HG03520 (cell line): ENCODE data around the gene DCLRE1C.
A peak's percentile ranks its signal among the peaks of the same experiment; 100 is the strongest.
"Not testable (repeated sequence)": the region's sequence is repeated elsewhere in the genome, so short reads cannot be mapped to it uniquely, and the experiment has no call there.

Experiments used
- ATAC-seq: cut with Tn5 transposase; IDR thresholded peaks from one replicate; pipeline ENCODE4 v1.9.1; 2021; ENCODE audit warnings: mild to moderate bottlenecking, moderate library complexity; ENCODE audit not compliant: unreplicated experiment

Gene DCLRE1C

DNA sequence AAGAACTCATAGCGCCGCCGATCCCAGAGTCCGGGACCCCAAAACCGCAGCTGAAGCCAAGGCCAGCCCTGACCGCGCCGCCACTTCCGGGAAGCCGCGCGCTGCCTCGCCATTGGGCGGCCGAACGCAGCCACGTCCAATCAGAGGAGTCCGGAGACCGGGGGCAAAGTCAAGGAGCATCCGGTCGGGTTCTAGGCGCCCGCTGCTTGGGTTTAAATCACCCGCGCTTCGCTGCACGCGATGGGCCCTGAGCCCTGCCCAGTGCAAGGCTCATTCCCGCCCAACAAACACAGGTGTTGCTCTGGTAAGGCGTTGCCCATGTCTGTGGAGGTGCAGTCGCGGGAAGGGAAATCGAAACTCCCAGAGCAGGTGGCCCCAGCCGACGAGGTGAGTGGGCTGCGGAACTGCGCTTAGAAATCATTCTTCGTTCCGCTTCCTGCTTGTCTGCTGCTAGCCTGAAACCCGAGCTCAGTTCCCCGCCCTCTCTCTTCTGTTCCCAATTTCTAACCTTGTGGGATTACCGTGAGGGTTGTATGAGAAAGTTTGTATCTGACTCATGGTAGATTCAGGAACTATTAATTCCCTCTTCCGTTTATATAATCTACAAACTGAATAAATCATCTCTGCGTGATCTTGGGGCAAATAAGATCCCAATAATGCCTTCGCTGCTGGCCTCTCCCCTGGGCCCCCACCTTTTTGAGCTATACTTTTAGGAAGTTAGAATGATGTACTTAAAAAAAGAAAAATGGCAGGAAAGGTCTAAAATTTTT, at the start of gene DCLRE1C:
TSS of gene DCLRE1C (minus strand) at position 96 of the 770 bp plus-strand sequence. CDS start at position 10, 86 bp downstream.
- ATAC-seq = peak; percentile 72

DNA sequence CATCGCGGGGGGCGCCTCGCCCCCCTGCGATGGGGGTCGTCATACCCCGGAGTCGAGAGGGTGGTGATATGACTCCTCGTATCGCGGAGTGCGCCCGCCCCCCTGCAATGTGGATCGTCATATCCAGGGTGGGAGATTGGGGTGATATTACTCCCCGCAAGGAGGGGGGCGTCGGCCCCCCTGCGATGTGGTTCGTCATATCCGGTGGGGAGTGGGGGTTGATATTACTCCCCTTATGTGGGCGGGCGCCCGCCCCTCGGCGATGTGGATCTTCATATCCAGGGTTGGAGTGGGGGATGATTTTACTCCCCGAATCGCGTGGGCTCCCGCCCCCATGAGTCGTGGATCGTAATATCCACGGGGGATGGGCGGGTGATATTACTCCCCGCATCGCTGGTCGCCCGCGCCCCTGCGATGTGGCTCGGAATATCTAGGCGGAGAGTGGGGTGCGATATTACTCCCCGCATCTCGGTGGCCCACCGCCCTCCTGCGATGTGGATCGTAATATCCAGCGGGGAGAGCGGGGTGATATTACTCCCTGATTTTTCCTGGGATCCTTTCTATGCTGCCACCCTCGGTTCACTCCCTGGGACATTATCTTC, 42.2 kb upstream of the DCLRE1C start:
- ATAC-seq = no peak

DNA sequence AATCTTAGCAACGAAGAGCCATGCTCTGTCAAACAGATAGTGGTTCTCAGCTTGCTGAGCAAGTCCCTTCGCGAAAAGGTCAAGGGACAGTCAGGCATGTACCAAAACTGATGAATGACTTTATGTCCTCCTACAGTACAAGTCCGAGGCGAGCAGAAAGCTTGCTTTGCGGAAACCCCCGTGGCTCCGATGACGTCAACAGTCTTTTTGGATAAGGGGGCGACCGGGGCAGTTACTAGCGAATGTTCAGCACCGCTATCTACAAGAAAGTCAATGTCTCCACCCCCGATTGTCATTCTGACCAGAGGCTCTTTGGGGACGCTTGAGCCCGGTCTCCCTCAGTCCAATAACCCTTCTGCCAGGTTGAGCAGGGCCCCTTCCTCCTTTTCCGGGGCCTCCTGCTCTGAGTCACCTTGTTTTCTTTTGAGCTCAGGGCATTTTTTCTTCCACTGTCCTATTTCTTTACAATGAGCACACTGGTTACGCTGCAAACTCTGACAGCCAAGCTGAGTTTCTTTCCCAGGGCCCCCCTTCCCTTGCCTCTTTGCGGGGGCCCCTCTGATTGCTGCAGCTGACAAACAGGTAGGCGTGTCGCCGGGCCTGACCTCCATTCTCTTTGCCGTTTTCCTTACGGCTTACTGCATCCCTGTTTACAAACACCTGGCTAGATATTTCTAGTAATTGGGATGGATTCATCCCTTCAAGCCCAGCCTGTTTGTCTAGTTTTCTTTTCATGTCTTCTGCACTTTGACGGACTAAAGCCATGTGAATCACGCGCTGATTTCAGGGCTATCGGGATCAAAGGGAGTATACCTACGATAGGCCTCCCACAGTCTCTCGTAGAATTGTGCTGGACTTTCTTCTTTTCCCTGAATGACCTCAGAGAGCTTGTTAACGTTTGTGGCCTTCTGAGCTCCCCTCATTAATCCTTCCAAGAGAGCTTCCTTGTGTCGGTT, 39.9 kb upstream of the DCLRE1C start:
- not testable (repeated sequence) for ATAC-seq

DNA sequence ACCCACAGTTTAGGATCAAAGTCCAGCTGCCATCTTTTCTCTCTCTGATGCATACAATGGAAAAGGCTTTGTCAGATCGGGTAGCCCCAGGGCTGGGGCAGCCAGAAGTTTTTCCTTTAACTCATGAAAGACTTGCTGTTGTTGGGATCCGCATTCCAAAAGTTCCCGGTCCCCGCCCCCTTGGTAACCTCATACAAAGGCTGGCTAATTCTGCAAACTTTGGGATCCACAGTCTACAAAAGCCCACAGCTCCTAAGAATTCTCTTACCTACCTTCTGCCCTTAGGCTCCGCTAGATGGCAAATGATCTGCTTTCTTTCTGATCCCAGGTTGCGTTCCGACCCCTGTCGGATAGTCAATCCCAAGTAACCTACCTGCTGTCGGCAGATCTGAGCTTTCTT, 38.4 kb upstream of the DCLRE1C start:
- not testable (repeated sequence) for ATAC-seq

DNA sequence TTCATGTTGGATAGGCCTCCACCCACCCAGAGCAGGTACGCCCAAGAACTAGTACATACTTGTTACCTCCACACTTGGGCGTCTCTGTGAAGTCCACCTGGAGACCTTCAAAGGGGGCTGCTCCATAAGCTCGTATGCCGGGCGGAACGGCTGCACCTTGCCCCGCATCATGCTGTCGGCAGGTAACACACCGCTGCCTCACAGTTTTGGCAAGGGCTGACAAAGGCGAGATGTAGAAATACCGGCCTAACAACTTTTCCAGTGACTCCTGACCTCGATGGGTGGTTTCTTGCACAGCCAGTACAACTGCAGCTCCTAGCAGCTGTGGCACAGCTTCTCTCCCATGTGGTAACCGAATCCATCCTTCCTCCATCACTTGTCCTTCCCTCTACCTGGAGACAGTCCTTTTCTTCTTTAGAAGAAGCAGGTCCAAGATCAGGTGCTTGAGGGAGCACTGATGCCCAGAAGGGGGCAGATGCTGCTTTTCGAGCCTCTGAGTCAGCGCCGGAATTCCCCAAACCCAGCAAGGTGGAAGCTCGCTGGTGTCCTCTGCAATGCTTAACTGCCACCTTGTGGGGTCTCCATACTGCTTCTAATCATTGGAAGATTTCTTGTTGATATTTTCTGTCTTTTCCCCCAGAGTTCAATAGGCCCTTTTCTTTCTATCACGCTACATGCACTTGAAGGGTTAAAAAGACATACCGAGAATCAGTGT, 37.3 kb upstream of the DCLRE1C start:
- not testable (repeated sequence) for ATAC-seq

DNA sequence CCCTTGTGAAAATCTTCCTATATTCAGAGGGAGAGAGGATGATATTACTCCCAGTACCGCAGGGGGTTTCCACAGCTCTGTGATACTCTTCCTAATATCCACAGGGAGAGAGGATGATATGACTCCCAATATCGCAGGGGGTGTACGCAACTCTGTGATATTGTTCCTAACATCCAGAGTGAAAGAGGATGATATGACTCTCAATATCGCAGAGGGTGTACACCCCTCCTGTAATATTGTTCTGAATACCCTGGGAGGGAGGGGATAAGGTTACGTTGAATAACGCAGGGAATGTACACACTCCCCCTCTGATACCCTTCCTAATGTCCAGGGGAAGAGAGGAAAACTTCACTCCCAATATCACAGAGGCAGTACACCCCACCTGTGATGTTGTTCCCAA, 35.7 kb upstream of the DCLRE1C start:
- ATAC-seq = not testable (repeated sequence)

DNA sequence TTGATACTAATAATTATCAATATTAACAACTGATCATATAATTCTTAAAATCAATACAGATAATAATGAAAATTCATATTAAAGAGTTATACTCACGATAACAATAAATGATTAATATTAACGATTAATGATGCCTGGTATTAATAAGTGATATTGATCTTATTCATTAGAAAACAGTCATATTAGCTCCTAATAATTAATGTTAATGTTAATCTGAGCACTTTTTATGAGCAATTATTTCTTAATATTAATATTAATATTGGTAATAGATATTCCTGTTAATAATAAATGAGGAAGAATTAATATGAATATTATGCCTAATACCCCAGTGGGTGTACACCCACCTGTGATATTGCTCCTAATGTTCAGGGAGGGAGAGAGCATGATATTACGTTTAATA, 28.8 kb upstream of the DCLRE1C start:
- ATAC-seq = no peak

DNA sequence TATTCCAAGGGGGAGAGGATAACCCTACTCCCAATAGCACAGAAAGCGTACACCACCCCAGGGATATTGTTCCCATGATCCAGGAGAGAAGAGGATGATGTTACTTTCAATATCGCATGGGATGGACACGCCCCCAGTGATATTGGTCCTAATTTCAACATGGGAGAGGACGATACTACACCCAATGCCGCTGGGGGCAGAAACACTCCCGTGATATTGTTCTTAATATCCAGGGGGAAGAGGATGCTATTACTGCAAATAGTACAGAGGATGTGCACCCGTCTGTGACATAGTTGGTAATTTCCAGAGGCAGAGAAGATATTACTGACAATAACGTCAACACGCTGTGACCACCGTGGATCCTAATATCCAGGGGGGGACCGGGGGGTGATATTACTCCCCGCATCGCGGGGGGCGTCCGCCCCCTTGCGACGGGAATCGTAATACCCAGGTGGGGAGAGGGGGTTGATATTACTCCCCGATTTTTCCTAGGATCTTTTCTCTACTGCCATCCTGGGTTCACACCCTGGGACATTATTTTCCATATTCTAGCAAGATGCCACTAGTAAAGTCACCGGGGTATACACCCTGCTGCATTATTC, 21.9 kb upstream of the DCLRE1C start:
- ATAC-seq = no peak

DNA sequence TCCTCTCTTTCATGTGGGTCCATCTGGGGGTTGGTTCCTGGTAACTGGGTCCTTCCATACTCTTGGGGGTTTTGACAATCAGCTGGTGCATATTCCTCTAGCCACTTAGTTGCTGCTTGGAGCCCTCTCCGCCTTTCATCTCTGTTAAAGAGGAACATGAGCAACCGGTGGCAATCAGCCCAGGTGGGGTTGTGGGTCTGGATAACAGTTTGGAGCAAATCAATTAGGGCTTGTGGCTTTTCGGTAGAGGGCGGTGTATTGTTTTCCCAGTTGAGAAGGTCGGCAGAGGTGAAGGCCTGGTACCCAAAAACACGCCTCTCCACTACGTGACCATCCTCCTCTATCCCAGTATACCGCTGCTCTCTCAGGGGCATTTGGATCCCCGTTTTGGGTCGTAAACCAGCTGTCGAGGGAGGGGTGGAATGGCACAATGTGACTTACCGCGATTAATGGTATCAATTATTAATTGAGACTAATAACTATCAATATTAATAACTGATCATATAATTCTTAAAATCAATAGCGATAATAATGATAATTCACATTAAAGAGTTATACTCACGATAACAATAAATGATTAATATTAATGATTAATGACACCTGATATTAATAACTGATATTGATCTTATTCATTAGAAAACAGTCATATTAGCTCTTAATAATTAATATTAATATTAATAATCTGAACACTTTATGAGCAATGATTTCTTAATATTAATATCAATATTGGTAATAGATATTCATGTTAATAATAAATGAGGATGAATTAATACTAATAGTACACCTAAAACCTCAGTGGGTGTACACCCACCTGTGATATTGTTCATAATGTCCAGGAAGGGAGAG, 20.5 kb upstream of the DCLRE1C start:
- ATAC-seq = not testable (repeated sequence)

DNA sequence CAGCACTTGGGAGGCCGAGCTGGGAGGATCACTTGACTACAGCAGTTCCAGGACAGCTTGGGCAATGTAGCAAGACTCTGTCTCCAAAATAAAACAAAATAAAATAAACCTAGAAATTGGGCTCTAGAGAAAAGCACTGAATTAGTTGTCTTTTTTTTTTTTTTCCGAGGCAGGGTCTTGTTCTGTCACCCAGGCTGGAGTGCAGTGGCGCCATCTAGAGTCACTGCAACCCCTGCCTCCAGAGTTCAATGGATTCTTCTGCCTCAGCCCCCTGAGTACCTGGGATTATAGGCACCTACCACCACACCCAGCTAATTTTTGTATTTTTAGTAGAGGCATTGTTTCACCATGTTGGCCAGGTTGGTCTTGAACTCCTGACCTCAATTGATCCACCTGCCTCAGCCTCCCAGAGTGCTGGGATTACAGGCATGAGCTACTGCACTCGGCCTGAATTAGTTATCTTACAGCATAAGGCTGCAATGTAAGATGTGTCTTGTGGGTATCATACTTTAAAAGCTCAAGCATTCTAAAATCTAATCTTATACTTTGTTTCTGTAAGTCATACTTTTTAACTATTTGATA, 18.1 kb upstream of the DCLRE1C start:
- no peak for ATAC-seq

DNA sequence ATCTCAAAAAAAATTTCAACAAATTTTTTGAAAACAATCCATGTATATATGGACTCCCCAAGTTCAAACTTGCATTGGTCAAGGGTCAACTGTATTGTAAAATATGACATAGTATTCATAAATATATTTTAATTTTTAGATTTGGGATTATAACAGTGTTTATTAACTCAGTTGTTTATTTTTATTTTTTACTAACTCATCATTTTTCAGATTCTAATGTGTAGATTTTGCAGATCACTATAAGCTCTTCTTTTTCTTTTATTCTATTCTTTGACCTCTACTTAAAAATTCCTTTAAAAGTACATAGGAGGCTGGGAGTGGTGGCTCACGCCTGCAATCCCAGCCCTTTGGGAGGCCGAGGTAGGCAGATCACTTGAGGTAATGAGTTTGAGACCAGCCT, 14.0 kb upstream of the DCLRE1C start:
- ATAC-seq = no peak

DNA sequence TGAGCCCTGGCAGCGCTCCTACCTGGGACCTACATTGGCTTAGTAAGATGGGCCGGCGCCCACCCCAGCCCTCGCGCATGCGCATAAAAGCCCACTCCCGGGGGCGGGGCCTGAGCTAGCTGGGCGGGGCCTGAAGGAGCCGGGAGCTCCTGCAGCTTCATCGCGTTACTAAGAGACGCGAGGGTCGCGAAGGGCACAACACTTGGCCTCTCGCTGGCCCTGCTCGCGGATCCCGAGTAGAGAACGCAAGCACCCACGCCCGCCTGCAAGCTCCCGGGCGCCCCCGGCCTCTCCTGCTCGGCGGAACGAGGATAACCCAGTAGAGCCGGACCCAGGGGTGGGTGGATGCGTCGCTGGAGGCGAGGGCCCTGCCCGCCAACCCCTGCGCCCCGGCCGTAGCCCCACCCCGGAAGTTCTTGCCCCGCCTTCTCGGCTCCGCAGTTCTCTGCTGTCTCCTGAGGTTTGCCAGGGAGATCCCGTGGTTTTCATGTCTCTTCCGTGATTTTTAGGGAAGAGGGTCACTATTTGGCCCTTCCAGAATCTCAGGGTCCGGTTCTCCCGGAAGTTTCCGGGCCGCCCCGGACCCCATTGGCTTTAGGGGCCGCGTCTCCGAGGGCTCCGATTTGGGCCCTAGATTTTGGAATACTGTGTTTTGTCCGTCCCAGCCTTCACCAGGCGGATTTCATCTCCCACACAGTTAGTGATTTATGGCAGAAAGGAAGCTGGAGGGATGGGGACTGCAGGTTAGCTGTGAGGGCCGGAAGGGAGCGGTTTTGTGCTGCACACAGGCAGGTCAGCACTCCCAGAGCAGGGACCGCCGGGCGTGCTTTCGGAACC, 5.5 kb upstream of the DCLRE1C start, which contains the start of gene MEIG1:
TSS of gene MEIG1 (plus strand) at position 168 of the 837 bp plus-strand sequence. CDS start 7,081 bp downstream, outside the sequence.
- ATAC-seq = peak; percentile 73

DNA sequence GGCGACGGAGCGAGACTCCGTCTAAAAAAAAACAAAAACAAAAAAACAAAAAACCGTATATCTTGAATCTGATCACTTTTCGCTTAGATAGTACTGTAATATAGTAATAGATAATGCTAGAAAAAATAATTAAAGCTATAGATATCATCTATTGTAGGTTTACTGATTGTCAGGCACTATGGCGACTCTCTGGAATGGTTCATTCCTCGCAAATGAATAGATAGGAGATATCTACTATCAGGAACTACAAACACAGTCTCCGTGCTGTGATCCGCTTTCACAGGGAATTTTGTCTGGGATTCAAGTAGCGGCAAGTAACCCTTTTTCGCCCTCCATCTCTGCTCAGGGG, 5.0 kb upstream of the DCLRE1C start:
- ATAC-seq = no peak

DNA sequence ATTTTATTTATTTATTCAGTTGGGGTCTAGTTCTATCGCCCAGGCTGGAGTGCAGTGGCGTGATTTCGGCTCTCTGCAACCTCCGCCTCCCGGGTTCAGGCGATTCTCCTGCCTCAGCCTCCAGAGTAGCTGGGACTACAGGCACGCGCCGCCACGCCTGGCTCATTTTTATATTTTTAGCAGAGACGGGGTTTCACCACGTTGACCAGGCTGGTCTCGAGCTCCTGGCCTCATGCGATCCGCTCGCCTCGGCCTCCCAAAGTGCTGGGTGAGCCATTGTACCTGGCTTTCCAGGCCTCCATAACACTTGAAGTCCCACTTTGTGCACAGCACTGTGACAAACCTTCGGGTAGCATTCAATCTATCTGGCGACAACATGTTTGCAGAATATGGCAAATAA, 1.0 kb upstream of the DCLRE1C start:
- no peak for ATAC-seq

DNA sequence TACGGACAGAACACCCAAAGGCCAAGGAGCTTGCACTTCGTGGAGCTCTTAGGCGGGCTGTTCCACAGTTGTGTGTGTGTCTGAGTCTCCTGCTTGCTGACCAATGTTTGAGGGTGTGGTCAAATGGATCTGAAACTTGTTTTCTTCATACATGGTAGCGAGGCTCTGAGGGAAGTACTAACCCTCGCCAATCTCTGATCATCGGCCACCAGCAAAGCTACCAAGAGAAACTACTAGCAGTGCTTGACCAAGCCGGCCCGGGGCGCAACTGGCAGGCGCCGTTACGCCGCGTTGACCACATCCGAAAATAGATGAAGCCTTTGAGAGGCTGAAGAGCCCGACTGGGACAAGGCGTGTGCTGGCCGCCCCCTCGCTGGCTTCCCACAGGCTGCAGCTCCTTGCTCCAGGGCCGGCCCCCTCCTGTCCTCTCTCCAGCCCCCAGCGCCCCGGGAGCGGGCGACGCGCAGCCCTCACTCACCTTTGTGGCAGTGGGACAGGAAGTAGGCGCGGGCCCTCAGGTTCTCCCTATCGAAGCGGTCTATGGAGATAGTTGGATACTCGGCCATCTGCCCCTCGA, 384 bp downstream of the DCLRE1C start:
- ATAC-seq = peak; percentile 39

DNA sequence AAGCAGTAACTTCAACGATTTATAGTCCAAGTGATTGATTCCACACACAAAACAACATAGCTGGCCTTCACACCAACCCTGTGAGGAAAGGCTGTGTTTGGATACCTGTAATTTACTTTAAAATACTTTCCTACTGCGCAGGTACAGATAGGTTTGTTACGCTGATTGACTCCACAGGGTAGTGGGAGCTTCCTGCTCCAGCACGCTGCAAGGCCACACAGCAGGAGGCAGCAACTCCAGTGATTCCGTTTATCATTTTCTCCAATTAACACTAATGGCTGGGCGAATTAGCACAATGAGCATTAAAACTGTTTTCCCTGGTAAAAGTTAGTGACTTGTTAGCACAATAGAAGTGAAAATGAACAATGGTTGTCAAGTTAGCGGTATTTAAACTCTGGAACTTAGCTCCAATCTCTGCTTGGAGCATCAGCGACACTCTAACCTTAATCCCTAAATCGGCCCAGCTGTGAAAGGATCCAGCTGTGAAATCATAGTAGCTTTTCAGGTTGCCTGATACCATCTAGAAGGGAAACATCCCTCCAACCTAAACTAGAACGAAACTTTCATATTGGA, 959 bp downstream of the DCLRE1C start:
- ATAC-seq = no peak

DNA sequence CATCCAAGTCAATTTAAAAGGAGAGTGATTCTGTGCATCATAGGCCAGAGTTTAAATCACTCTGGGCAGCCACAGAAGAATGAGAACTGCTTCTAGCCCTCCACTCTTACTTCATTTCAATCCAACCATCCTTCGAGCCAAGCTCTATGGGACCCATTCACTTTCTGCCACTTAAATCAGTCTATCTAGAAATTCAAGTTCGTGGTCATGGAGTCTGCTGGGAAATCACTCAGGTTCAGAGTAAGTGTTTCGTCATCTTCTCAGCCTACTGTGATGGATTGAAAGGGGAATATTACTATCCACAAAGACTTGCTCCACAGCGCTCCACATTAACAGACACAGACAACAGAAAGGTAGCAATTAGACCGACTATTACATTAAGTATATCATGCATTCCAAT, 4.6 kb downstream of the DCLRE1C start:
- no peak for ATAC-seq
